IPS DF 6.9 (cell line): ENCODE measurements around the gene SORCS2.

Experiments
- DNase-seq: peaks from one replicate; pipeline ENCODE4 v3.0.0-alpha.2; 2013; ENCODE audit warnings: low read depth, low spot score
- H3K27ac ChIP-seq: one replicate; pipeline ENCODE4 v1.5.1; 2013; ENCODE audit warnings: low read length, control low read depth
- H3K27me3 ChIP-seq: 2 replicates; pipeline ENCODE4 v1.6.1; 2013; ENCODE audit warnings: mild to moderate bottlenecking, low read length; ENCODE audit not compliant: control insufficient read depth, insufficient read depth
- H3K36me3 ChIP-seq: 2 replicates; pipeline ENCODE4 v1.6.1; 2013; ENCODE audit warnings: low read length; ENCODE audit not compliant: control insufficient read depth, insufficient read depth
- H3K4me1 ChIP-seq: 2 replicates; pipeline ENCODE4 v1.6.1; 2013; ENCODE audit warnings: low read length; ENCODE audit not compliant: control insufficient read depth, insufficient read depth
- H3K4me3 ChIP-seq: 2 replicates; pipeline ENCODE4 v1.5.1; 2013; ENCODE audit warnings: mild to moderate bottlenecking, low read length
- H3K9me3 ChIP-seq: 2 replicates; pipeline ENCODE4 v1.6.1; 2013; ENCODE audit warnings: low read length, inconsistent platforms; ENCODE audit not compliant: control insufficient read depth, insufficient read depth
- WGBS: extraction: QIAGEN DNeasy Blood & Tissue Kit; methylation state at CpG from one replicate; pipeline ENCODE4 v1.1.7; 2013; ENCODE audit warnings: mixed read lengths, missing lambda C conversion rate; ENCODE audit not compliant: insufficient read length, insufficient coverage; 5-methylcytosine and 5-hydroxymethylcytosine counted together

Gene SORCS2

DNA sequence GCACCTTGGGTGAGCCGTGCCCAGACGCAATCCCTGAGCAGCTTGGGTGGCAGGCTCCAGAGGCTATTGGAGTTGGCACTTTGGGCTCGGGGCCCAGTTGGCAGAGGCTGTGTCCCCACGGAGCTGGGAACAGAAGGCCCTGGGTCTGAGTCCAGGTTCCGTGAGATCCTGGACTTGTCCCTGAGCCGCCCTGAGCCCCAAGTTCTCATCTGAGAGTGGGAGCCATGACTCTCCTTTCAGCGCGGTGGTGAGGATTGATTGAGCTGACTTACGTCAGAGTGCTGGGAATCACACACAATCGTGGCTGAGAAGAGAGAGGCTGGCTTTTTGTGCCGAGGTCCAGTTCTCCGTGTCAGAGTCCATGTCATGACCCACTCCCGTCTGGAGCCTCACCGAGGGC lies 144.4 kb downstream of the SORCS2 start:
- Histone ChIP-seq H3K4me1 (peaks cover 2% of the 10 kb centered on the region), H3K4me3 (no peak overlapping the region), H3K36me3 (no peaks in the 10 kb centered on the region), H3K27ac (no peak overlapping the region), H3K9me3 (no peaks in the 10 kb centered on the region), H3K27me3 (no peaks in the 10 kb centered on the region)
- no CpG with 5 or more reads among the region's 14 CpGs for WGBS
- DNase-seq = no peak

- no peak overlapping the region for H3K27ac ChIP-seq
- H3K4me3 ChIP-seq = no peak overlapping the region
- H3K36me3 ChIP-seq = no peaks in the 10 kb centered on the region
- no peak for DNase-seq
- no CpG with 5 or more reads among the region's 22 CpGs for WGBS
- no peaks in the 10 kb centered on the region for H3K9me3 ChIP-seq
- H3K27me3 ChIP-seq = no peaks in the 10 kb centered on the region
- peaks cover 2% of the 10 kb centered on the region for H3K4me1 ChIP-seq
Observed at GRCh38 chr4:7337196-7338058, 145.1 kb downstream of the SORCS2 start.

- Histone ChIP-seq H3K4me3 (no peak overlapping the region), H3K9me3 (no peaks in the 10 kb centered on the region), H3K36me3 (no peaks in the 10 kb centered on the region), H3K27me3 (no peaks in the 10 kb centered on the region), H3K27ac (no peak overlapping the region), H3K4me1 (peaks cover 2% of the 10 kb centered on the region)
- no peak for DNase-seq
- 100% methylated on average over 5 of the region's 5 CpGs for WGBS
Observed at GRCh38 chr4:7338059-7338452, 145.7 kb downstream of the SORCS2 start.

GRCh38 chr4:7338876-7339623 lies 146.7 kb downstream of the SORCS2 start:
- no peak overlapping the region for H3K27ac ChIP-seq
- no CpG with 5 or more reads among the region's 19 CpGs for WGBS
- H3K4me1 ChIP-seq = peaks cover 2% of the 10 kb centered on the region; the same call in 1 of the 2 replicates
- no peaks in the 10 kb centered on the region for H3K9me3 ChIP-seq
- no peaks in the 10 kb centered on the region for H3K36me3 ChIP-seq
- no peak for DNase-seq
- no peak overlapping the region for H3K4me3 ChIP-seq
- H3K27me3 ChIP-seq = no peaks in the 10 kb centered on the region

GRCh38 chr4:7339751-7340552 lies 147.6 kb downstream of the SORCS2 start:
- WGBS = no CpG with 5 or more reads among the region's 15 CpGs
- Histone ChIP-seq H3K36me3 (no peaks in the 10 kb centered on the region), H3K27ac (no peak overlapping the region), H3K9me3 (no peaks in the 10 kb centered on the region), H3K4me3 (no peak overlapping the region), H3K4me1 (peaks cover 2% of the 10 kb centered on the region; the same call in 1 of the 2 replicates), H3K27me3 (no peaks in the 10 kb centered on the region)
- DNase-seq = no peak

DNA sequence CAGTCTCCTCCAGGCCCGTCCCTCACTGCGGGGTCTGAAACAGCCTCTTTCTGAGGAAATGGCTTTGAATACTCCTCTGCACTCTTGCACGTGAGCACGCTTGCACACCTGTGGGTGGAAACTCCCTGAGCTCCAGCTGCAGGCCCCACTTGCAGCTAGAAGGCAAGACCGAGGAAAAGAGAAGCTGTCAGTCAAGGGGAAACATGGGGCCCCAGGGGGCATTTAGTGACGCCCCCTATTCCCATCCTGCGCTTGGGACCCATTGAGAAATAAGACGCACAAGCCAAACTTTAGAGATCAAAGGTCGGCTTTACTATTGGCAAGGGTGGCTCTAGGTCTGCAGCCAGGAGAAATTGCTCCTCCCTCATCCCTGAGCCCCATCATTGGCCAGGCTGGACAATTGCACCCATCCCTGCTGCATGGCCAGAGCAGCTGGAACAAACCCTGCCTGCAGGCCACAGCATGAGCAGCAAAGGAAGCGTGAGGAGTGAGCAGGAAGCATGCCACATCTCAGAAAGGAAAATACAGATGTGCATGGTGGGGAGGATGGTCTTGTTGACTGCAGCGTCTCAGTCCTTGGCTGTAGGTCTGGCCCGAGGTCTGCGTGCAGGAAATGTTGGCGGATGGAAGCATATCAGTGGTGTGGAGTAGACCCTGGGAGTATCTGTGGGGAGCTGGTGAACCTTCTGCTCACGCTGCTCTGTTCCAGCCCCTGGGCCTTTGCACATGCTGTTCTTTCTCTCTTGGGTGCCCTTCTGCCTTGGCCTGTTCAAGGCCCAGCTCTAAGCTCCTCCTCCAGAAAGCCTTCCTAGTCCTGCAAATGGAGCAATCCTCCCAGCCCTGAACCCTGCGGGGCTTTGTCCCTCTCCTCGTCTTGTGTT lies 148.5 kb downstream of the SORCS2 start:
- Histone ChIP-seq H3K4me3 (no peak overlapping the region), H3K9me3 (no peaks in the 10 kb centered on the region), H3K4me1 (no peaks in the 10 kb centered on the region), H3K27me3 (no peaks in the 10 kb centered on the region), H3K27ac (no peak overlapping the region), H3K36me3 (no peaks in the 10 kb centered on the region)
- WGBS = no CpG with 5 or more reads among the region's 17 CpGs
- DNase-seq = no peak

GRCh38 chr4:7341491-7342222 lies 149.3 kb downstream of the SORCS2 start:
- Histone ChIP-seq H3K27ac (no peak overlapping the region), H3K4me3 (no peak overlapping the region), H3K36me3 (no peaks in the 10 kb centered on the region), H3K4me1 (no peaks in the 10 kb centered on the region), H3K9me3 (no peaks in the 10 kb centered on the region), H3K27me3 (no peaks in the 10 kb centered on the region)
- DNase-seq = no peak
- no CpG with 5 or more reads among the region's 6 CpGs for WGBS

- no peaks in the 10 kb centered on the region for H3K9me3 ChIP-seq
Observed at GRCh38 chr4:7342223-7343080, 150.1 kb downstream of the SORCS2 start.

More at GRCh38 chr4:7342223-7343080, 150.1 kb downstream of the SORCS2 start:
- Histone ChIP-seq H3K27ac (no peak overlapping the region), H3K4me3 (no peak overlapping the region), H3K36me3 (no peaks in the 10 kb centered on the region), H3K4me1 (no peaks in the 10 kb centered on the region), H3K27me3 (no peaks in the 10 kb centered on the region)
- WGBS = no CpG with 5 or more reads among the region's 21 CpGs
- no peak for DNase-seq
